HEK293 (cell line): ENCODE data around the gene RPL3.

Source experiments
- CTCF ChIA-PET: fragments of 350-600 bp; formaldehyde crosslinking; extraction: SDS; loops from one replicate; lab custom pipeline; 2021; ENCODE audit warnings: antibody characterized with exemption; lab: Yijun Ruan, JAX
- POLR2A ChIA-PET: fragments of 300-600 bp; formaldehyde crosslinking; extraction: SDS; loops from one replicate; lab custom pipeline; 2020; ENCODE audit warnings: antibody characterized with exemption, inconsistent platforms; lab: Yijun Ruan, JAX
- H3K27ac ChIP-seq: fragments of 200-500 bp; sonication (Bioruptor generic); 2 replicates; pipeline ENCODE4 v1.5.1; 2014; ENCODE audit warnings: low read depth, low read length, control low read depth, inconsistent platforms; ENCODE audit errors: extremely low read depth
- H3K36me3 ChIP-seq, 2 experiments: fragments of 200-500 bp in 1 of 2; sonication (Bioruptor generic) in 1 of 2; 1 replicate in 1 of 2; 2 replicates in 1 of 2; pipeline ENCODE4 v1.5.1; 2014 to 2017; ENCODE audit warnings: inconsistent platforms in 2 of 2, low read length in 2 of 2; ENCODE audit not compliant: control insufficient read depth in 2 of 2, insufficient read depth in 1 of 2
- H3K4me1 ChIP-seq: fragments of 200-500 bp; sonication (Bioruptor generic); 2 replicates; pipeline ENCODE4 v1.5.1; 2014; ENCODE audit warnings: mild to moderate bottlenecking, low read length, inconsistent platforms; ENCODE audit not compliant: control insufficient read depth, insufficient read depth
- H3K4me3 ChIP-seq: 2 replicates; pipeline ENCODE4 v1.5.1; 2011; ENCODE audit warnings: low read depth, mild to moderate bottlenecking, control low read depth, low read length, moderate library complexity
- H3K9me3 ChIP-seq: fragments of 200-500 bp; sonication (Bioruptor generic); 2 replicates; pipeline ENCODE4 v1.5.1; 2014; ENCODE audit warnings: low read depth, low read length, inconsistent platforms; ENCODE audit not compliant: control insufficient read depth, insufficient read depth
- REPIN1 ChIP-seq: fragments of 450-650 bp; formaldehyde crosslinking; IDR thresholded peaks from 2 replicates; pipeline ENCODE4 v1.5.1; 2017; ENCODE audit warnings: missing biosample characterization, missing genetic modification characterization, low read depth
- SCRT1 ChIP-seq: fragments of 450-650 bp; formaldehyde crosslinking; IDR thresholded peaks from 2 replicates; pipeline ENCODE4 v1.5.1; 2016; ENCODE audit warnings: missing biosample characterization, missing genetic modification characterization, borderline replicate concordance
- SCRT2 ChIP-seq: fragments of 450-650 bp; formaldehyde crosslinking; IDR thresholded peaks from 2 replicates; pipeline ENCODE4 v1.5.1; 2016; ENCODE audit warnings: missing biosample characterization, missing genetic modification characterization
- SP2 ChIP-seq: fragments of 450-650 bp; formaldehyde crosslinking; IDR thresholded peaks from 2 replicates; pipeline ENCODE4 v1.5.1; 2016; ENCODE audit warnings: missing biosample characterization, missing genetic modification characterization
- TRIM28 ChIP-seq: IDR thresholded peaks from 2 replicates; pipeline ENCODE4 v1.6.1; 2011; ENCODE audit warnings: low read length, control low read depth, borderline replicate concordance
- ZBTB17 ChIP-seq: fragments of 450-650 bp; formaldehyde crosslinking; IDR thresholded peaks from 2 replicates; pipeline ENCODE4 v1.5.1; 2016; ENCODE audit warnings: missing biosample characterization, missing genetic modification characterization
- ZNF221 ChIP-seq: fragments of 450-650 bp; formaldehyde crosslinking; IDR thresholded peaks from 2 replicates; pipeline ENCODE4 v1.5.1; 2017; ENCODE audit warnings: missing biosample characterization, missing genetic modification characterization, borderline replicate concordance
- ZNF223 ChIP-seq: fragments of 450-650 bp; formaldehyde crosslinking; IDR thresholded peaks from 2 replicates; pipeline ENCODE4 v1.5.1; 2016; ENCODE audit warnings: missing biosample characterization, missing genetic modification characterization
- ZNF335 ChIP-seq: fragments of 450-650 bp; formaldehyde crosslinking; conservative IDR thresholded peaks from 2 replicates; pipeline ENCODE4 v1.5.1; 2016; ENCODE audit warnings: missing biosample characterization, missing genetic modification characterization
- TF ChIP-seq, protein P1 (sequence below): fragments of 450-650 bp; IDR thresholded peaks from 2 replicates; pipeline ENCODE4 v1.5.1; 2018; ENCODE audit warnings: missing biosample characterization, mild to moderate bottlenecking, missing genetic modification characterization
- TF ChIP-seq, protein P2 (sequence below): fragments of 450-650 bp; formaldehyde crosslinking; IDR thresholded peaks from 2 replicates; pipeline ENCODE4 v1.5.1; 2016; ENCODE audit warnings: missing biosample characterization, missing genetic modification characterization
- TF ChIP-seq, protein P3 (sequence below): fragments of 450-650 bp; formaldehyde crosslinking; conservative IDR thresholded peaks from 2 replicates; pipeline ENCODE4 v1.5.1; 2016; ENCODE audit warnings: low read depth, missing biosample characterization, missing genetic modification characterization
- TF ChIP-seq, protein P4 (sequence below): fragments of 450-650 bp; formaldehyde crosslinking; IDR thresholded peaks from 2 replicates; pipeline ENCODE4 v1.5.1; 2016; ENCODE audit warnings: missing biosample characterization, missing genetic modification characterization

Gene RPL3

DNA sequence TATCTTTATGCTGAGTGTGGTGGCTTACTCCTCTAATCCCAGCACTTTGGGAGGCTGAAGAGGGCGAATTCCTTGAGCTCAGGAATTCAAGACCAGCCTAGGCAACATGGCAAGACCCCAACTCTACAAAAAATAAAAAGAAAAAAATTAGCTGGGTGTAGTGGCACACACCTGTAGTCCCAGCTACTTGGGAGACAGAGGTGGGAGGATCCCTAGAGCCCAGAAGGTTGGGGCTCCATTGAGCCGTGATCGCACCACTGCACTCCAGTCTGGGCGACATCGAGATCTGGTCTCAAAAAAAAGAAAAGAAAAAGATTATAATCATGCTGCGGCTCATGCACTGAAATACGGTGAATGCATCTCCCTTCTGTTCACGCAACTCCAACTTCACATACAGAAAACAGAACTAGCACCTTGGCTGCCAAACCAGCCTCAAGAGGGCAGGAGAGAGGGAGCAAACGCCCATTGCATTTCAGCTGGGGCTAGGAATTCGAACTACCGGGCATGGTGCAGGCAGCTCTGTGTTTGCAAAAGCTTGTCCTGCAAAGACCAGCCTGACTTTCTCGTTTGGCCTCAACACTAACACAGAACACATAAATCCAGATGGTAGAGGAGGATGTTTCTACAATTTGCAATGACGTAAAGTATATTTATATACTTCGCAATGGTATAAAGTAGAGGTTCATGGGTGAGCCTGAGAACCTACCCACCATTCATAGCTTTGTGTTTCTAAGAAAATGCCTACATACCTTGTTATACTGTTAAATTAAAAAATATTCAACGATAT lies 24.0 kb upstream of the RPL3 start:
- Histone ChIP-seq H3K4me1 (no peaks in the 10 kb centered on the region), H3K36me3 (no peaks in the 10 kb centered on the region), H3K9me3 (no peaks in the 10 kb centered on the region), H3K27ac (no peak overlapping the region), H3K4me3 (no peak overlapping the region)
- CTCF ChIA-PET = interaction anchor here (0.7 to 5.2 kb wide), 46 partner anchors 8 to 1286 kb away, joined by 3 to 106 read pairs (median 4); partner anchors contain the start of gene TAB1
- TF ChIP-seq ZNF221 (tag by site-specific recombination) (no peak), SCRT1 (tag by site-specific recombination) (0 out of 2 replicates have a peak, but pooled peaks have one; percentile 12), ZBTB17 (tag by site-specific recombination) (0 out of 2 replicates have a peak, but pooled peaks have one; percentile 12), SP2 (no peak), REPIN1 (no peak), ZNF223 (tag by site-specific recombination) (peak; percentile 38; the same call in 1 of the 2 replicates), SCRT2 (0 out of 2 replicates have a peak, but pooled peaks have one; percentile 26), TRIM28 (0 out of 2 replicates have a peak, but pooled peaks have one; percentile 32), ZNF335 (tag by site-specific recombination) (peak; percentile 34)
- TF ChIP-seq, protein P1, sequence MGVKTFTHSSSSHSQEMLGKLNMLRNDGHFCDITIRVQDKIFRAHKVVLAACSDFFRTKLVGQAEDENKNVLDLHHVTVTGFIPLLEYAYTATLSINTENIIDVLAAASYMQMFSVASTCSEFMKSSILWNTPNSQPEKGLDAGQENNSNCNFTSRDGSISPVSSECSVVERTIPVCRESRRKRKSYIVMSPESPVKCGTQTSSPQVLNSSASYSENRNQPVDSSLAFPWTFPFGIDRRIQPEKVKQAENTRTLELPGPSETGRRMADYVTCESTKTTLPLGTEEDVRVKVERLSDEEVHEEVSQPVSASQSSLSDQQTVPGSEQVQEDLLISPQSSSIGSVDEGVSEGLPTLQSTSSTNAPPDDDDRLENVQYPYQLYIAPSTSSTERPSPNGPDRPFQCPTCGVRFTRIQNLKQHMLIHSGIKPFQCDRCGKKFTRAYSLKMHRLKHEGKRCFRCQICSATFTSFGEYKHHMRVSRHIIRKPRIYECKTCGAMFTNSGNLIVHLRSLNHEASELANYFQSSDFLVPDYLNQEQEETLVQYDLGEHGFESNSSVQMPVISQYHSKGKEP (tag by site-specific recombination) = peak; percentile 44; the same call in 1 of the 2 replicates
- TF ChIP-seq, protein P2, sequence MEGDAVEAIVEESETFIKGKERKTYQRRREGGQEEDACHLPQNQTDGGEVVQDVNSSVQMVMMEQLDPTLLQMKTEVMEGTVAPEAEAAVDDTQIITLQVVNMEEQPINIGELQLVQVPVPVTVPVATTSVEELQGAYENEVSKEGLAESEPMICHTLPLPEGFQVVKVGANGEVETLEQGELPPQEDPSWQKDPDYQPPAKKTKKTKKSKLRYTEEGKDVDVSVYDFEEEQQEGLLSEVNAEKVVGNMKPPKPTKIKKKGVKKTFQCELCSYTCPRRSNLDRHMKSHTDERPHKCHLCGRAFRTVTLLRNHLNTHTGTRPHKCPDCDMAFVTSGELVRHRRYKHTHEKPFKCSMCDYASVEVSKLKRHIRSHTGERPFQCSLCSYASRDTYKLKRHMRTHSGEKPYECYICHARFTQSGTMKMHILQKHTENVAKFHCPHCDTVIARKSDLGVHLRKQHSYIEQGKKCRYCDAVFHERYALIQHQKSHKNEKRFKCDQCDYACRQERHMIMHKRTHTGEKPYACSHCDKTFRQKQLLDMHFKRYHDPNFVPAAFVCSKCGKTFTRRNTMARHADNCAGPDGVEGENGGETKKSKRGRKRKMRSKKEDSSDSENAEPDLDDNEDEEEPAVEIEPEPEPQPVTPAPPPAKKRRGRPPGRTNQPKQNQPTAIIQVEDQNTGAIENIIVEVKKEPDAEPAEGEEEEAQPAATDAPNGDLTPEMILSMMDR (tag by site-specific recombination) = peak; percentile 63
- TF ChIP-seq, protein P3, sequence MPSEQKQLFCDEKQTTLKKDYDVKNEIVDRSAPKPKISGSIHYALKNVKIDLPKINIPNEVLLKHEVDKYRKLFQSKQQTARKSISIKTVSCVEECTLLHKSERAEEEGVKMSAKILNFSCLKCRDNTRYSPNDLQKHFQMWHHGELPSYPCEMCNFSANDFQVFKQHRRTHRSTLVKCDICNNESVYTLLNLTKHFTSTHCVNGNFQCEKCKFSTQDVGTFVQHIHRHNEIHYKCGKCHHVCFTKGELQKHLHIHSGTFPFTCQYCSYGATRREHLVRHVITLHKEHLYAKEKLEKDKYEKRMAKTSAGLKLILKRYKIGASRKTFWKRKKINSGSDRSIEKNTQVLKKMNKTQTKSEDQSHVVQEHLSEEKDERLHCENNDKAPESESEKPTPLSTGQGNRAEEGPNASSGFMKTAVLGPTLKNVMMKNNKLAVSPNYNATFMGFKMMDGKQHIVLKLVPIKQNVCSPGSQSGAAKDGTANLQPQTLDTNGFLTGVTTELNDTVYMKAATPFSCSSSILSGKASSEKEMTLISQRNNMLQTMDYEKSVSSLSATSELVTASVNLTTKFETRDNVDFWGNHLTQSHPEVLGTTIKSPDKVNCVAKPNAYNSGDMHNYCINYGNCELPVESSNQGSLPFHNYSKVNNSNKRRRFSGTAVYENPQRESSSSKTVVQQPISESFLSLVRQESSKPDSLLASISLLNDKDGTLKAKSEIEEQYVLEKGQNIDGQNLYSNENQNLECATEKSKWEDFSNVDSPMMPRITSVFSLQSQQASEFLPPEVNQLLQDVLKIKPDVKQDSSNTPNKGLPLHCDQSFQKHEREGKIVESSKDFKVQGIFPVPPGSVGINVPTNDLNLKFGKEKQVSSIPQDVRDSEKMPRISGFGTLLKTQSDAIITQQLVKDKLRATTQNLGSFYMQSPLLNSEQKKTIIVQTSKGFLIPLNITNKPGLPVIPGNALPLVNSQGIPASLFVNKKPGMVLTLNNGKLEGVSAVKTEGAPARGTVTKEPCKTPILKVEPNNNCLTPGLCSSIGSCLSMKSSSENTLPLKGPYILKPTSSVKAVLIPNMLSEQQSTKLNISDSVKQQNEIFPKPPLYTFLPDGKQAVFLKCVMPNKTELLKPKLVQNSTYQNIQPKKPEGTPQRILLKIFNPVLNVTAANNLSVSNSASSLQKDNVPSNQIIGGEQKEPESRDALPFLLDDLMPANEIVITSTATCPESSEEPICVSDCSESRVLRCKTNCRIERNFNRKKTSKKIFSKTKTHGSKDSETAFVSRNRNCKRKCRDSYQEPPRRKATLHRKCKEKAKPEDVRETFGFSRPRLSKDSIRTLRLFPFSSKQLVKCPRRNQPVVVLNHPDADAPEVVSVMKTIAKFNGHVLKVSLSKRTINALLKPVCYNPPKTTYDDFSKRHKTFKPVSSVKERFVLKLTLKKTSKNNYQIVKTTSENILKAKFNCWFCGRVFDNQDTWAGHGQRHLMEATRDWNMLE (tag by site-specific recombination) = no peak
- TF ChIP-seq, protein P4, sequence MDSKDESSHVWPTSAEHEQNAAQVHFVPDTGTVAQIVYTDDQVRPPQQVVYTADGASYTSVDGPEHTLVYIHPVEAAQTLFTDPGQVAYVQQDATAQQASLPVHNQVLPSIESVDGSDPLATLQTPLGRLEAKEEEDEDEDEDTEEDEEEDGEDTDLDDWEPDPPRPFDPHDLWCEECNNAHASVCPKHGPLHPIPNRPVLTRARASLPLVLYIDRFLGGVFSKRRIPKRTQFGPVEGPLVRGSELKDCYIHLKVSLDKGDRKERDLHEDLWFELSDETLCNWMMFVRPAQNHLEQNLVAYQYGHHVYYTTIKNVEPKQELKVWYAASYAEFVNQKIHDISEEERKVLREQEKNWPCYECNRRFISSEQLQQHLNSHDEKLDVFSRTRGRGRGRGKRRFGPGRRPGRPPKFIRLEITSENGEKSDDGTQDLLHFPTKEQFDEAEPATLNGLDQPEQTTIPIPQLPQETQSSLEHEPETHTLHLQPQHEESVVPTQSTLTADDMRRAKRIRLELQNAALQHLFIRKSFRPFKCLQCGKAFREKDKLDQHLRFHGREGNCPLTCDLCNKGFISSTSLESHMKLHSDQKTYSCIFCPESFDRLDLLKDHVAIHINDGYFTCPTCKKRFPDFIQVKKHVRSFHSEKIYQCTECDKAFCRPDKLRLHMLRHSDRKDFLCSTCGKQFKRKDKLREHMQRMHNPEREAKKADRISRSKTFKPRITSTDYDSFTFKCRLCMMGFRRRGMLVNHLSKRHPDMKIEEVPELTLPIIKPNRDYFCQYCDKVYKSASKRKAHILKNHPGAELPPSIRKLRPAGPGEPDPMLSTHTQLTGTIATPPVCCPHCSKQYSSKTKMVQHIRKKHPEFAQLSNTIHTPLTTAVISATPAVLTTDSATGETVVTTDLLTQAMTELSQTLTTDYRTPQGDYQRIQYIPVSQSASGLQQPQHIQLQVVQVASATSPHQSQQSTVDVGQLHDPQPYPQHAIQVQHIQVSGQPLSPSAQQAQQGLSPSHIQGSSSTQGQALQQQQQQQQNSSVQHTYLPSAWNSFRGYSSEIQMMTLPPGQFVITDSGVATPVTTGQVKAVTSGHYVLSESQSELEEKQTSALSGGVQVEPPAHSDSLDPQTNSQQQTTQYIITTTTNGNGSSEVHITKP = 0 out of 2 replicates have a peak, but pooled peaks have one; percentile 10
- POLR2A ChIA-PET = interaction anchor here (0.5 to 2.8 kb wide), 7 partner anchors 10 to 181 kb away, joined by 3 to 40 read pairs (median 5); partner anchors contain the start of genes ATF4 and RPL3
